HepG2 (cell line): ENCODE measurements around the gene CTSO. TPM values are rescaled to one million over a fixed set of nuclear protein-coding genes. Genes with fewer than 3 reads are reported as not detected.

ENCODE experiments used
- ATAC-seq: fragments of 200-7000 bp; cut with Tn5 transposase; 3 replicates; pipeline ENCODE4 v1.9.1; 2020; ENCODE audit warnings: mild to moderate bottlenecking, moderate library complexity
- BruUV-seq: library from RNA; stranded (reverse); fragments of 400-500 nt; replicated peaks from 2 replicates; lab custom pipeline; 2021; lab: Mats Ljungman, UMichigan
- CTCF ChIA-PET: fragments of 300-600 bp; formaldehyde crosslinking; extraction: SDS; loops from one replicate; lab custom pipeline; 2021; ENCODE audit warnings: low total read pairs, inconsistent platforms, low intra/inter-chr PET ratio; lab: Yijun Ruan, JAX
- POLR2A ChIA-PET: fragments of 350-600 bp; sonication (Branson Sonifier 250); formaldehyde crosslinking; loops from one replicate; lab custom pipeline; 2020; ENCODE audit warnings: antibody characterized with exemption, inconsistent platforms; lab: Yijun Ruan, JAX
- DNase-seq: peaks from one replicate; pipeline ENCODE4 v3.0.0-alpha.2; 2015; ENCODE audit warnings: low spot score
- FAIRE-seq: peaks from 3 replicates; lab custom pipeline; 2011; peaks lifted over from hg19 to GRCh38; lab: Jason Lieb, UNC
- H2AFZ ChIP-seq: one replicate; pipeline ENCODE4 v1.6.1; 2011; ENCODE audit warnings: low read length, inconsistent platforms
- H3K27ac ChIP-seq: fragments of 300-600 bp; 3 replicates; pipeline ENCODE4 v1.8.0; 2011; ENCODE audit warnings: mixed run types, mild to moderate bottlenecking, mixed read lengths, low read length, inconsistent platforms; ENCODE audit not compliant: insufficient read depth; ENCODE audit errors: extremely low read length
- H3K27me3 ChIP-seq, 2 experiments: fragments of 200-600 bp in 1 of 2; 2 replicates in 1 of 2; 3 replicates in 1 of 2; pipeline versions ENCODE4 v1.6.0 to v1.8.0; 2011; ENCODE audit warnings: low read length in 2 of 2, mild to moderate bottlenecking in 2 of 2, moderate library complexity in 2 of 2, inconsistent platforms in 1 of 2; ENCODE audit not compliant: insufficient read depth in 2 of 2, control insufficient read depth in 1 of 2
- H3K36me3 ChIP-seq, 2 experiments: fragments of 200-600 bp in 1 of 2; replicated peaks in 1 of 2; 2 replicates in 1 of 2; 3 replicates in 1 of 2; pipeline versions ENCODE4 v1.5.1 to v1.8.0; 2011; ENCODE audit warnings: low read length in 2 of 2, inconsistent platforms in 1 of 2; ENCODE audit not compliant: insufficient read depth in 2 of 2, control insufficient read depth in 1 of 2
- H3K4me1 ChIP-seq: 2 replicates; pipeline ENCODE4 v1.5.1; 2012; ENCODE audit warnings: low read length, inconsistent platforms; ENCODE audit not compliant: insufficient read depth
- H3K4me2 ChIP-seq: 2 replicates; pipeline ENCODE4 v1.6.0; 2011; ENCODE audit warnings: low read depth, low read length, inconsistent platforms
- H3K4me3 ChIP-seq, 3 experiments: fragments of 200-600 bp in 1 of 3; sonication (generic), shearing (Covaris generic) in 1 of 3; replicated peaks in 1 of 3; 2 replicates each; pipeline ENCODE4 v1.5.1; 2011 to 2016; ENCODE audit warnings: low read length in 3 of 3, inconsistent platforms in 2 of 3, low read depth in 2 of 3, mild to moderate bottlenecking in 2 of 3, control low read depth in 1 of 3, mixed read lengths in 1 of 3; ENCODE audit not compliant: insufficient read depth in 1 of 3
- H3K79me2 ChIP-seq: one replicate; pipeline ENCODE4 v1.6.1; 2011; ENCODE audit warnings: low read length, inconsistent platforms; ENCODE audit not compliant: insufficient read depth
- H3K9ac ChIP-seq: 2 replicates; pipeline ENCODE4 v1.6.0; 2011; ENCODE audit warnings: mild to moderate bottlenecking, low read depth, low read length, inconsistent platforms; ENCODE audit not compliant: insufficient read depth
- H3K9me3 ChIP-seq: 2 replicates; pipeline ENCODE4 v1.5.1; 2012; ENCODE audit warnings: mild to moderate bottlenecking, low read length
- H4K20me1 ChIP-seq: 2 replicates; pipeline ENCODE4 v1.6.0; 2011; ENCODE audit warnings: inconsistent platforms, mild to moderate bottlenecking, low read length, moderate library complexity; ENCODE audit not compliant: insufficient read depth
- BCL3 ChIP-seq: sonication (generic); formaldehyde crosslinking; IDR thresholded peaks from 2 replicates; pipeline ENCODE4 v1.5.1; 2020; ENCODE audit warnings: mild to moderate bottlenecking, missing genetic modification reagents, moderate library complexity
- CSRNP1 ChIP-seq: sonication (generic); formaldehyde crosslinking; IDR thresholded peaks from 2 replicates; pipeline ENCODE4 v1.8.1; 2023; ENCODE audit warnings: mild to moderate bottlenecking, missing genetic modification reagents
- HCFC1 ChIP-seq: fragments of 150-350 bp; IDR thresholded peaks from 2 replicates; pipeline ENCODE4 v1.6.1; 2014; ENCODE audit warnings: low read depth, low read length
- IRF1 ChIP-seq: sonication (generic); formaldehyde crosslinking; IDR thresholded peaks from 2 replicates; pipeline ENCODE4 v1.4.0; 2020; ENCODE audit warnings: low read depth, mild to moderate bottlenecking, missing genetic modification reagents
- MAFF ChIP-seq: IDR thresholded peaks from 2 replicates; pipeline ENCODE4 v1.6.1; 2011; ENCODE audit warnings: low read depth, low read length, improper control_type of control experiment
- MAFK ChIP-seq, 2 experiments: IDR thresholded peaks in 1 of 2; conservative IDR thresholded peaks in 1 of 2; 2 replicates each; pipeline ENCODE4 v1.6.1; 2011; ENCODE audit warnings: improper control_type of control experiment in 2 of 2, low read length in 2 of 2
- MTERF4 ChIP-seq: sonication (generic); formaldehyde crosslinking; IDR thresholded peaks from 2 replicates; pipeline ENCODE4 v1.8.0; 2023; ENCODE audit warnings: mild to moderate bottlenecking, missing genetic modification reagents
- NFATC3 ChIP-seq: sonication (generic); formaldehyde crosslinking; IDR thresholded peaks from 2 replicates; pipeline ENCODE4 v1.5.1; 2020; ENCODE audit warnings: mild to moderate bottlenecking, missing genetic modification reagents
- TOPORS ChIP-seq: sonication (generic); formaldehyde crosslinking; IDR thresholded peaks from 2 replicates; pipeline ENCODE4 v1.8.0; 2023; ENCODE audit warnings: mild to moderate bottlenecking, missing genetic modification reagents
- ZBTB26 ChIP-seq: IDR thresholded peaks from 2 replicates; pipeline ENCODE4 v1.6.1; 2016; ENCODE audit warnings: missing compliant biosample characterization, missing genetic modification reagents, borderline replicate concordance
- ZMYM4 ChIP-seq: sonication (generic); formaldehyde crosslinking; IDR thresholded peaks from 2 replicates; pipeline ENCODE4 v1.8.1; 2023; ENCODE audit warnings: mild to moderate bottlenecking, missing genetic modification reagents
- ZNF143 ChIP-seq: sonication (generic); formaldehyde crosslinking; IDR thresholded peaks from 2 replicates; pipeline ENCODE4 v1.4.0; 2020; ENCODE audit warnings: missing genetic modification reagents
- ZNF329 ChIP-seq: sonication (generic); formaldehyde crosslinking; IDR thresholded peaks from 2 replicates; pipeline ENCODE4 v1.9.0; 2021; ENCODE audit warnings: low read depth, mild to moderate bottlenecking, missing genetic modification reagents
- ZNF782 ChIP-seq: sonication (generic); formaldehyde crosslinking; IDR thresholded peaks from 2 replicates; pipeline ENCODE4 v1.4.0; 2020; ENCODE audit warnings: missing genetic modification reagents, mild to moderate bottlenecking, borderline replicate concordance
- ZNF883 ChIP-seq: sonication (generic); formaldehyde crosslinking; IDR thresholded peaks from 2 replicates; pipeline ENCODE4 v1.5.1; 2020; ENCODE audit warnings: mild to moderate bottlenecking, missing genetic modification reagents; ENCODE audit errors: not compliant biosample characterization
- WGBS: methylation state at CpG from one replicate; pipeline ENCODE4 v1.1.6; 2017; ENCODE audit warnings: low lambda C conversion rate; 5-methylcytosine and 5-hydroxymethylcytosine counted together
- in situ Hi-C: cut with HindIII; loops from 2 replicates; pipeline ENCODE4 v1.10.0; 2017; ENCODE audit warnings: low pct_unique_long_range_greater_than_20kb; ENCODE audit not compliant: extremely low pct_ligation_motif_present
- intact Hi-C: fragments of 100-400 bp; cut with micrococcal nuclease; formaldehyde crosslinking; loops from one replicate; pipeline ENCODE4 v1.10.0; 2022; ENCODE audit not compliant: unreplicated experiment
- polyA plus RNA-seq, 8 experiments: library from polyadenylated mRNA; depleted of rRNA in 3 of 8; stranded (reverse) in 7 of 8; unstranded in 1 of 8; fragments of >200 nt; fragmentation: Illumina TruSeq in 4 of 8; extraction: Trizol in 4 of 8; gene quantifications; 2 replicates each; pipeline versions ENCODE4 v1.2.1 to v1.2.3, GENCODE V29; 2011 to 2016; ENCODE audit warnings: low read depth in 4 of 8, missing spikeins in 1 of 8, mixed read lengths in 1 of 8; ENCODE audit not compliant: insufficient read depth in 1 of 8
- total RNA-seq, 5 experiments: library from RNA; depleted of rRNA; stranded (reverse); fragments of >200 nt; fragmentation: Illumina TruSeq; extraction: Trizol; gene quantifications; 2 replicates each; pipeline ENCODE4 v1.2.3, GENCODE V29; 2016; ENCODE audit warnings: low read depth in 1 of 5

Gene CTSO
- total and polyA plus RNA-seq, 2 of the 13 experiments (the other 11 are each of a cell fraction or from before 2014, with no cell fraction given) = 0.07 to 0.17 TPM

- TF ChIP-seq MTERF4 (CRISPR knock-in tag) (no peak), ZNF143 (CRISPR knock-in tag) (no peak), CSRNP1 (no peak), ZBTB26 (CRISPR knock-in tag) (no peak), BCL3 (CRISPR knock-in tag) (no peak), HCFC1 (no peak)
Observed at GRCh38 chr4:155901013-155901412, 52.7 kb downstream of the CTSO start (continued).

- no peak overlapping the region for H3K9ac ChIP-seq
- CTCF ChIA-PET = no interaction called here
- ATAC-seq = no peak
- H3K4me2 ChIP-seq = no peak overlapping the region
- DNase-seq = no peak
- POLR2A ChIA-PET = no interaction called here
- H3K4me1 ChIP-seq = no peaks in the 10 kb centered on the region
- H3K9me3 ChIP-seq = no peaks in the 10 kb centered on the region
- no peak overlapping the region for H3K4me3 ChIP-seq
- H3K27me3 ChIP-seq = no peaks in the 10 kb centered on the region
- H3K36me3 ChIP-seq = no peaks in the 10 kb centered on the region
- in situ Hi-C loops = no loop called here
- H4K20me1 ChIP-seq = no peaks in the 10 kb centered on the region
- no peak for FAIRE-seq
- no peak overlapping the region for H3K27ac ChIP-seq
- intact Hi-C loops = no loop called here
- no peaks in the 10 kb centered on the region for H3K79me2 ChIP-seq
- no peak overlapping the region for H2AFZ ChIP-seq
- no TSS peak for BruUV-seq
- WGBS = 7% methylated on average over 1 of the region's 1 CpG
- TF ChIP-seq ZNF329 (CRISPR knock-in tag) (no peak), MAFF (peak; percentile 68), MAFK (conservative IDR thresholded peaks at IDR 0.05 in 1 of 2, IDR thresholded peaks at IDR 0.05 in 1 of 2; ENCODE audit: low read length in 2 of 2) (peak in 1 of 2 experiments; percentile 79; a peak in 2 of 4 replicates), ZMYM4 (CRISPR knock-in tag) (no peak), TOPORS (CRISPR knock-in tag) (no peak), ZNF883 (no peak), NFATC3 (no peak), IRF1 (CRISPR knock-in tag) (no peak), ZNF782 (CRISPR knock-in tag) (no peak)
Observed at GRCh38 chr4:155900381-155900780, 53.3 kb downstream of the CTSO start.
